HAP-1 (cell line): ENCODE data around the gene PTP4A1.

ENCODE experiments used
- DNase-seq, 2 experiments: peaks; one replicate each; pipeline ENCODE4 v3.0.0-alpha.2; 2016 to 2020; ENCODE audit warnings: low spot score in 2 of 2
- H3K27me3 ChIP-seq: fragments of 250-450 bp; sonication (Bioruptor Pico); 2 replicates; pipeline ENCODE4 v1.5.1; 2020; ENCODE audit warnings: low read depth, mild to moderate bottlenecking, moderate library complexity
- H3K36me3 ChIP-seq: fragments of 250-450 bp; sonication (Bioruptor Pico); replicated peaks from 2 replicates; pipeline ENCODE4 v1.5.1; 2020; ENCODE audit warnings: mild to moderate bottlenecking
- H3K4me1 ChIP-seq: fragments of 250-450 bp; sonication (Bioruptor Pico); 2 replicates; pipeline ENCODE4 v1.5.1; 2020; ENCODE audit warnings: mild to moderate bottlenecking
- H3K4me3 ChIP-seq: fragments of 250-450 bp; sonication (Bioruptor Pico); 2 replicates; pipeline ENCODE4 v1.5.1; 2020; ENCODE audit warnings: mild to moderate bottlenecking, moderate library complexity
- H3K9me3 ChIP-seq: fragments of 250-450 bp; sonication (Bioruptor Pico); 2 replicates; pipeline ENCODE4 v1.5.1; 2020; ENCODE audit warnings: mild to moderate bottlenecking, moderate library complexity
- in situ Hi-C: fragments of 300-500 bp; cut with MboI; formaldehyde crosslinking; loops from 3 replicates; pipeline ENCODE4 v1.14.3; 2020; ENCODE audit warnings: low sequenced_read_pairs, inconsistent platforms, mixed read lengths

The PTP4A1 gene

DNA sequence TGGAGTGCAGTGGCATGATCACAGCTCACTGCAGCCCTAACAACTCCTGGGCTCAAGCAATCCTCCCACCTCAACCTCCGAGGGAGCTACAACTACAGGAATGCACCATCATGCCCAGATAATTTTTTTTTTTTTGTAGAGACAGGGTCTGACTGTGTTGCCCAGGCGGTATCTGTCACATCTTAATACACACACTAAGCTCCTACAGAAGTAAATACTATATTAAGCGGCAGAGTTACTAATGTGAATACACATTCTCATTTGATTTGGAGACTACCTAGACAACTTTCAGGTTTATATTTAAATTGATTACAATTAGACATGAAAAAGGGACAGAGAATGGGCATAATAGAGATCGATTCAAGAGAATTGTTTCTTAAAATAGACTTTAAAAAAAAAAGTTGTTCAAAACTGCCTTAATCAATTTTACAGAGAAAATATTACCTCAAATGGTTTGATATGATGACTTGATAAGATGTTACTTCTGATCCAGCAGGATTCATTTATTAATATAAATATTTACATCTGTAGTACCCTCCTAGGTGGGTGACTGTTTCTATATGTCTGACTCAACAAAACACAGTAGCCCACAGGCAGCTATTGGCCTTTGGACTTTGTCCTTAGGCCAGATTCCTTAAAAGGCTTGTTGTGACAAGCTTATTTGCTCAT is 7.1 kb upstream of the PTP4A1 start:
- no peaks in the 10 kb centered on the region for H3K36me3 ChIP-seq
- H3K27me3 ChIP-seq = peaks cover 3% of the 10 kb centered on the region; the same call in 1 of the 2 replicates
- no peaks in the 10 kb centered on the region for H3K9me3 ChIP-seq
- H3K4me3 ChIP-seq = no peak overlapping the region
- no peak for DNase-seq
- no peaks in the 10 kb centered on the region for H3K4me1 ChIP-seq
- in situ Hi-C loops = no loop called here

DNA sequence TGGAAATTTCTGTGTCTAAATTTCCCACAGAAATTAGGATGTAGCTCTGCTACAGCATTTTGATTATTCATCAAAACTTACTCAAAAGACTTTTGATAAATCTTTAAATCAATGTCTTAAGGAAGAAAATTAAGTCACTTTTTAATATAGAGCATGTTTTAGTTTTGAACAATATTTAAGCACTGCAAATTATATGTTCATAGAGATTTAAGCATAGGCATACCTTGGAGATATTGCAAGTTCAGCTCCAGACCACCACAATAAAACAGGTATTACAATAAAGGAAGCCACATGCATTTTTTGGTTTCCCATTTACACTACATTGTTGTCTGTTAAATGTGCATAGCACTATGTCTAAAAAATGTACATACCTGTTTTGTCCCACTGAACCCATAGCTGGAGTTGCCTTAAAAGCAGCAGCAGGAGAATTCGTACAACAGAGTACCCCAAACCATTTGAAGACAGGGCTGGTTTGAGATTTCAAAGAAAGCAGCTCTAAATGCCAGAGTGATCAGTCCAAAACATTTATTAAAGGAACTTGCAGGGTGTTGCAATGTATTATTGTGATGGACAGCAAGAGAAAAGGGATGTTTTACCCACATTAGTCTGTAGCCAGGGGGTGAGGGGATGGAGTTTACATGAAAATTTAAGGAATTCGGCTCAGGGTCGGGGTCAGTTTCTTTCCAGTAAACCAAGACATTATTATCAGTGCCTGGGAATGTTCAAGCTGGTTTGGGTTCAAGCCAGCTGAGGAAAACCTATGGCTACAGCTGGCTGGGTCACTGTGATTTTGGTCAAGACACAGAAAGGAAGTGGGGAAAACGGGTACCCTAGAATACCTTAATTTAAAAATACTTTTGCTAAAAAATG is 6.3 kb upstream of the PTP4A1 start:
- Histone ChIP-seq H3K4me1 (no peaks in the 10 kb centered on the region), H3K9me3 (no peaks in the 10 kb centered on the region; the same call in 1 of the 2 replicates), H3K4me3 (no peak overlapping the region), H3K36me3 (no peaks in the 10 kb centered on the region), H3K27me3 (peaks cover 3% of the 10 kb centered on the region; the same call in 1 of the 2 replicates)
- DNase-seq = no peak
- in situ Hi-C loops = no loop called here

DNA sequence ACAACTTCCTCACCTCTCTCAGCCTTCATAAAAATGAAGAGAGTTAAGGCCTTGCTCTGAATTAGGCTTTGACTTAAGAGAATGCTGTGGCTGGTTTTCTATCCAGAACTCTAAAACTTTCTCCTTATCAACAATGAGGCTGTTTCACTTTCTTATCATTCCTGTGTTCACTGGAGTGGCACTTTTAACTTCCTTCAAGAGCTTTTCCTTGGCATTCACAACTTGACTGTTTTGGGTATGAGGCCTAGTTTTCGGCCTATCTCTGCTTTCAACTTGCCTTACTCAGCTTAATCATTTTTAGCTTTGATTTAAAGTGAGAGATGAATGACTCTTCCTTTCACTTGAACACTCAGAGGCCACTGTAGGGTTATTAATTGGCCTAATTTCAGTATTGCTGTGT is 4.3 kb upstream of the PTP4A1 start:
- Histone ChIP-seq H3K9me3 (no peaks in the 10 kb centered on the region; the same call in 1 of the 2 replicates), H3K27me3 (peaks cover 3% of the 10 kb centered on the region; the same call in 1 of the 2 replicates), H3K4me1 (peaks cover 5% of the 10 kb centered on the region), H3K36me3 (no peaks in the 10 kb centered on the region), H3K4me3 (no peak overlapping the region)
- DNase-seq = no peak
- in situ Hi-C loops = no loop called here

DNA sequence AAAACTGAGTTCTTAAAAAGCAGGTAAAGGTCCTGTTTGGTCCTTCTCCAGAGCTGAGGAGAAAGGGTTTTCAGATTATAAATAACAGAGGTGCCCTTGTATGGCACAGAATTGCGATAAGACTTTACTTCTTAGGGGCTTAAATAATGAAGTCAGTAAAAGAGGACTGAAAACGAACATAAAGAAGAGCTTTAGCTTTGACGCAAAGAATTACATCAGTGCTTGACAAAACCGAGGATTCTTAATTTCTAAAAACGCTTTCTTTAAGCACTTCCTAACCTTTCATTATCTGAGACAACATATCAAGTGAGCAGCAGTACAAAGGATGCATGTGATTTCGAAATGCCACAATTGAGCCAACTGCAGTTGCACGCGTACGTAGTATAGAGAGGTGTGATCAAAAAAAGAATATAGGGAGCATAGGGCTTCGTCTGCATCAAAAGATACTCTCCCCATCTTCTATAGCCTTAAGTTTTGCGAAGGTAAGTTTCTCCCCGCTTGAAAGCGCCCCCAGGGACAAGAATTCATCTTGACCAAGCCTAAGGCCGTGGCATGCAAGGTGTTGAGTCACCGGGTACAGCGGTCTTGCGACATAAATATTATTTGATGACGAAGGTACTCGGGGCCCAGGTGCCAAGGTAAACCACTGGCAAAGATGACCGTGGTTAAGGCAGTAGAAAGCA is 778 bp upstream of the PTP4A1 start:
- Histone ChIP-seq H3K4me1 (peaks cover 19% of the 10 kb centered on the region), H3K4me3 (peak overlapping the region; percentile 79), H3K27me3 (no peaks in the 10 kb centered on the region), H3K9me3 (no peaks in the 10 kb centered on the region; the same call in 1 of the 2 replicates), H3K36me3 (peaks cover 7% of the 10 kb centered on the region)
- in situ Hi-C loops = no loop called here
- no peak for DNase-seq

DNA sequence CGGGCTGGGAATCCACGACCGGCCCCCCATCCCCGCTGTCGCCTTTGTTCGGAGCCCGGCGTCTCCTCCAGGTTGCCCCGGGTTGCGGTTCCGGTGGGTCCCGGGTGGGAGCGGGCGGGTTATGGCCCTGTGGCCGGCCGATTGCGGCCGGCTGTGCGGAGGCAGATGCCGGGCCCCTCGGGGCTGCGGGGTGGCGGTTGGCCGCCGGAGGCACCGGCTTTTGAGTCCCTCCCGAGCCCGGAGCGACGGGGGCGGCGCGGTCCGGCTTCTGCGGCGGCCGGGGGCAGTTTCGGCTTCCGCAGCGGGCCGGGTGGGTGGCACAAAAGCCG is 431 bp downstream of the PTP4A1 start:
- in situ Hi-C loops = no loop called here
- Histone ChIP-seq H3K27me3 (no peaks in the 10 kb centered on the region), H3K9me3 (no peaks in the 10 kb centered on the region; the same call in 1 of the 2 replicates), H3K4me1 (peaks cover 19% of the 10 kb centered on the region), H3K36me3 (peaks cover 17% of the 10 kb centered on the region), H3K4me3 (peak overlapping the region; percentile 79)
- DNase-seq = no peak

DNA sequence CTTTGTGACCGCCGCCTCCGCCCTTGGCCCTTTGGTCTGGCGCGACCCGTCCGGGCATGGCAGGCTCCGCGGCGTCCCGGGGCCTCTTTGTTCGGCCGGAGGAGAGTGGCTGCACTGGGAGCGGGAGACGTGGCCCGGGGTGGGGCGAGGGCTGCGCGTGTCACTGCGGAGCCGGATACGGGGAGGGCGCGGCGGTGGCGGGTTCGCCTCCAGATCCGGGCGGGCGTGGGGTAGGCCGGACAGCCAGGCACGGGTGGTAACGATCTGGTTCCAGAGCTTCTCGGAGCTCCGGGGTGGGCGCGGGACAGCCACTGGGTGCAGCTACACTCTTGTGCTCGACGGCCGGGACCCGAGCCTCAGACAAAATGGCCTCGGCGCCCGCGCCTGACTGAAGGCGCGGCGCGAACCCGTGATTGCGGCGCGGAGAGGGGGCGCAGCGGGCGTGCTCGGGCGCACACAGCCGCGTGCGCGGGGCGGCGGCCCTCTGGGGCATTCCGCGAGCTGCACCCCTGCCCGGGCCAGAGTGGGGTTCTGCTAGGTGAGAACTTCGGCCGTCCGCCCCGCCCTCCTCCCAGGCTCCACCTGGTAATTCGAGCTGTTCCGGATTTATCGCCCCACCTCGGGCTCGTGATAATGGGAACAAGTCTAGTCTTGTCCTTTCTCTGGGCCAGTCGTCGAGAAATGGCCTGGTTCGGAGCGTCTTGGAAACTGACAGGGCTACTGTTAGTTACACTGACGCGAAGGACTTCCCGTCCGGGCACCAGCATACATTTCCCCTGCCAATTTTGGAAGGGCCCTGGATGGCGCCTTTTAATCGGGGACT is 1.0 kb downstream of the PTP4A1 start:
- peaks cover 23% of the 10 kb centered on the region for H3K36me3 ChIP-seq
- H3K4me1 ChIP-seq = peaks cover 19% of the 10 kb centered on the region
- DNase-seq = peak; percentile 58 to 82
- H3K4me3 ChIP-seq = peak overlapping the region; percentile 79
- in situ Hi-C loops = no loop called here
- no peaks in the 10 kb centered on the region for H3K27me3 ChIP-seq
- no peaks in the 10 kb centered on the region; the same call in 1 of the 2 replicates for H3K9me3 ChIP-seq

DNA sequence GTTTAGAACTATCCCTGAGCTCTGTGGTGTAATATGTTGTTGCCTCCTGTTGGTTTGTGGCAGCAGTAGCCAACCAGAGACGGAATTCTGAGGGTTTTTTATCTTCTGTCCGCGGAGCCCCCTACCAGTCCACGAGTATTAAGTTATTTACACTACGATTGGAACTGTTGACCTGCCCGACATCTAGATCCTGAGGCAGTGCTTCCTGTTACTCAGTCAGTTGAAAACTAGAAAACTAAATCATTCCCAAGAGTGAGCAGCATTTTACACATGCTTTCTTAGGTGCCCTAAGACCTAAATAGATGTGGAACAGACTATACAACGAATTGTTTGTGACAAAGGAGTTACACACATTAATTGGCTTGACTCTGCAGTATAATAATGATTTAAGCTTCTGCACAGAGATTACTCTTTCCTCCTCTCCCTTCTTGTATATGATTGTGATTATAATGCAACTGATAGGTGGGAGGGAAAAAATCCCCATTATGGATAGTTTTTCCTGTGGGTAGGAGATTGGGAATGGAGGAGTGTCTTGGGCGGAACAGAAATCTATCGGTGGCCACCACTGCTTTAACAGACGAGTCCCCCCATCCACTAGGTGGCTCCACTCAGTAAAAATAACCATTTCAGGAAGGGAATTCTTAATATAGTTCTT is 1.7 kb downstream of the PTP4A1 start:
- in situ Hi-C loops = no loop called here
- H3K4me1 ChIP-seq = peaks cover 19% of the 10 kb centered on the region
- DNase-seq = peak; percentile 78 to 80
- peaks cover 30% of the 10 kb centered on the region for H3K36me3 ChIP-seq
- H3K27me3 ChIP-seq = no peaks in the 10 kb centered on the region
- no peaks in the 10 kb centered on the region; the same call in 1 of the 2 replicates for H3K9me3 ChIP-seq
- H3K4me3 ChIP-seq = peak overlapping the region; percentile 79

DNA sequence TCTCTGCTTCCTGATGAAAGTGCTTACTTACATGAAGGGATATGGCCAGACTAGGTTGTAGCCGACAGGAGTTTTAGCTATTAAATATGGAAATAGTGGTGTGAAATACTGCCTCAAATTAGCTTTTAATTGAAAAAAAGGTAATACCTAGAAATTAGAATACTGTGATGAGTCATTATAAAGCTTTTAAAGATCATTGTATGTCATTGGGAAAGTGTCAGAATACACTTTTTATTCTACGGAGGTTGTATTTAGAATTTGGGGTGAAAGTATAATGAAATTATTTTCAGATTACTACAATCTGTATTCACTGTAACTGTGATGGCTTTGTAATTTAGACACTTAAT is 2.2 kb downstream of the PTP4A1 start:
- no peak for DNase-seq
- Histone ChIP-seq H3K36me3 (peaks cover 35% of the 10 kb centered on the region), H3K4me1 (peaks cover 19% of the 10 kb centered on the region), H3K27me3 (no peaks in the 10 kb centered on the region), H3K4me3 (peak overlapping the region; percentile 79), H3K9me3 (no peaks in the 10 kb centered on the region; the same call in 1 of the 2 replicates)
- in situ Hi-C loops = no loop called here

DNA sequence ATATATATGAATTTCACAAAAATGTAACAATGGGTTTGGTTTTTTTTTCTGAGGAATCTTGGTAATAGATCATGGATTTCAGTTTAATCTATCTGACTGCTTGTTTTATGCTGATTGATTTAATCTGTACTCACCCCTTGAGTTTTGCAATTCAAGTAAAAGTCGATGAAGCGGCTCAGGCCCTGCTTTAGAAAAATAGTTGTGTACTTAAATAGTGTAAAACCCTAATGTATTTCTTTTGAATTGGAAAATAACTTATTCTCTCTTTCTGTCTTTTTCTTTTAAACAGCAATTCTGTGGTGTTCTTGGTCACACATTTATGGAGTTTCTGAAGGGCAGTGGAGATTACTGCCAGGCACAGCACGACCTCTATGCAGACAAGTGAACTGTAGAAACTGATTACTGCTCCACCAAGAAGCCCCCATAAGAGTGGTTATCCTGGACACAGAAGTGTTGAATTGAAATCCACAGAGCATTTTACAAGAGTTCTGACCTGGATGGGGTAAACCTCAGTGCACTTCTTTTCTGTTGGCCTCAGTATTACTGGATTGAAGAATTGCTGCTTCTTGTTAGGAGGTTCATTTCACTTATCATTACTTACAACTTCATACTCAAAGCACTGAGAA is 4.0 kb downstream of the PTP4A1 start:
- Histone ChIP-seq H3K4me3 (no peak overlapping the region), H3K4me1 (peaks cover 19% of the 10 kb centered on the region), H3K27me3 (no peaks in the 10 kb centered on the region), H3K36me3 (peaks cover 52% of the 10 kb centered on the region), H3K9me3 (no peaks in the 10 kb centered on the region; the same call in 1 of the 2 replicates)
- in situ Hi-C loops = no loop called here
- no peak for DNase-seq

DNA sequence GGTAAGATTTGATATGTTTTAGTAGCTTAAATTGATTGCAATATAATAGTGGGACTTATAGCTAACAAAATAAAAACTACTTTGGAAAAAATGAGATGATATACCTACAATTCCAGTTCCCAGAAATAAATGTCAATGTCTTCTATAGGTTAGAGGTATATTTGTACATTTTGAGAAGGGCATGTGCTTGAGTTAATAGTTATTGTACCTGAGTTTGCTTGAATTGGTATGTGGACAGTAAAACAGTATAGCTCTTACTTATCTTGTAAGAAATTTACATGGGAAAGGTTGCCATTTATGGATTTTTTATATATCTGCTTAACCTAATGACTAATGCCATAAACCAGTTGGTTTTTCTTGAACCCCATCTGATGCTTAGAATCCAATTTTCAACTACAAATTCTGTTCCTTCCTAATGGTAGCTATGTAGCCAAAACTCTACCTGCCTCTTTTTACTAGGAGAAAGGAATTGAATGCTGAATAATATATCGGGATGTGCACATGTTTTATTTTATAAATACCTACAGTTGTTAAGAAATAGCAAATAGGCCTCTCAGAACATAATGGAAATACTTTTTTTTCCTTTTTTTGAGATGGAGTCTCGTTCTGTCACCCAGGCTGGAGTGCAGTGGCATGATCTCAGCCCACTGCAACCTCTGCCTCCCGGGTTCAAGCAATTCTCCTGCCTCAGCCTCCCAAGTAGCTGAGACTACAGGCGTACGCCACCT is 4.9 kb downstream of the PTP4A1 start:
- peaks cover 13% of the 10 kb centered on the region for H3K4me1 ChIP-seq
- H3K36me3 ChIP-seq = peaks cover 56% of the 10 kb centered on the region
- no peak overlapping the region for H3K4me3 ChIP-seq
- no peaks in the 10 kb centered on the region for H3K27me3 ChIP-seq
- DNase-seq = no peak
- in situ Hi-C loops = no loop called here
- no peaks in the 10 kb centered on the region for H3K9me3 ChIP-seq

DNA sequence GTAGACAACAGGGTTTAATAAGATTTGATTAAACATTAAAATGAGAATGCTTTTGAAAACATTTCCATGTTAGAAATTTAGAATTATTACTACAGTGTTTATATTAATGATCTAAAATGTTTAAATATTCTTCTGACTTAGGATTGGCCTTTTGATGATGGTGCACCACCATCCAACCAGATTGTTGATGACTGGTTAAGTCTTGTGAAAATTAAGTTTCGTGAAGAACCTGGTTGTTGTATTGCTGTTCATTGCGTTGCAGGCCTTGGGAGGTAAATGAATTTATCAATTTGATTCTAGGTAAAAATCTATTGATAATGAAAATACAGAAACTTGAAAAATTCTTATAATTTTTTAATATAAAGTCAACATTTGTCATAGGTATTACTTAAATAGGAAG is 6.5 kb downstream of the PTP4A1 start:
- in situ Hi-C loops = no loop called here
- Histone ChIP-seq H3K9me3 (no peaks in the 10 kb centered on the region), H3K36me3 (peaks cover 56% of the 10 kb centered on the region), H3K4me1 (peaks cover 13% of the 10 kb centered on the region), H3K4me3 (no peak overlapping the region), H3K27me3 (no peaks in the 10 kb centered on the region)
- no peak for DNase-seq
